HCT116 (cell line): Measurements from ENCODE around the gene CAMKK1. TPM values are rescaled to one million over a fixed set of nuclear protein-coding genes. Genes with fewer than 3 reads are reported as not detected.

Experiments used
- ATAC-seq: fragments of 200-7000 bp; cut with Tn5 transposase; 2 replicates; pipeline ENCODE4 v1.9.1; 2020; ENCODE audit warnings: mild to moderate bottlenecking, moderate library complexity
- BruUV-seq: library from RNA; stranded (reverse); fragments of 400-500 nt; replicated peaks from 2 replicates; lab custom pipeline; 2021; lab: Mats Ljungman, UMichigan
- CTCF ChIA-PET: fragments of 300-600 bp; sonication (Branson Sonifier 250); formaldehyde crosslinking; loops from one replicate; lab custom pipeline; 2021; ENCODE audit warnings: antibody characterized with exemption; lab: Charles Lee
- POLR2A ChIA-PET: fragments of 300-600, 350-600 bp; sonication (Branson Sonifier 250); formaldehyde crosslinking; loops from one replicate; lab custom pipeline; 2021; ENCODE audit warnings: antibody characterized with exemption; lab: Charles Lee
- RAD21 ChIA-PET, 2 experiments: fragments of 300-600 bp; sonication (Branson Sonifier 250); formaldehyde crosslinking; loops; one replicate each; lab custom pipeline; 2023; ENCODE audit warnings: low total read pairs in 2 of 2; ENCODE audit not compliant: uncharacterized antibody in 2 of 2, unreplicated experiment in 2 of 2, low non-redundant PET in 1 of 2; lab: Charles Lee
- DNase-seq: peaks from one replicate; pipeline ENCODE4 v3.0.0-alpha.2; 2010; ENCODE audit warnings: low read depth, low spot score
- H2AFZ ChIP-seq: fragments of 200-600 bp; shearing (Covaris generic), sonication (generic); 2 replicates; pipeline ENCODE4 v1.6.1; 2017; ENCODE audit warnings: low read depth, mixed run types, mixed read lengths, antibody characterized with exemption, low read length; ENCODE audit not compliant: poor library complexity, severe bottlenecking
- H3K27ac ChIP-seq: 2 replicates; pipeline ENCODE4 v1.5.1; 2012; ENCODE audit warnings: low read depth, low read length
- H3K27me3 ChIP-seq: fragments of 200-600 bp; sonication (generic); 2 replicates; pipeline ENCODE4 v1.6.1; 2016; ENCODE audit warnings: mixed run types, low read length, mixed read lengths; ENCODE audit not compliant: insufficient read depth
- H3K36me3 ChIP-seq, 2 experiments: fragments of 200-500 bp in 1 of 2; fragments of 200-600 bp in 1 of 2; sonication (Bioruptor generic) in 1 of 2; sonication (generic) in 1 of 2; 2 replicates each; pipeline versions ENCODE4 v1.5.1 to v1.6.1; 2014 to 2016; ENCODE audit warnings: low read length in 2 of 2, inconsistent platforms in 1 of 2, mixed read lengths in 1 of 2, mixed run types in 1 of 2; ENCODE audit not compliant: insufficient read depth in 2 of 2, control insufficient read depth in 1 of 2
- H3K4me1 ChIP-seq, 2 experiments: fragments of 200-600 bp in 1 of 2; sonication (generic) in 1 of 2; 2 replicates each; pipeline versions ENCODE4 v1.5.1 to v1.6.1; 2012 to 2017; ENCODE audit warnings: low read length in 2 of 2, inconsistent platforms in 1 of 2, mild to moderate bottlenecking in 1 of 2, mixed read lengths in 1 of 2, mixed run types in 1 of 2, moderate library complexity in 1 of 2; ENCODE audit not compliant: insufficient read depth in 2 of 2, control insufficient read depth in 1 of 2
- H3K4me2 ChIP-seq: fragments of 200-600 bp; sonication (generic); 2 replicates; pipeline ENCODE4 v1.6.1; 2017; ENCODE audit warnings: mixed run types, low read length, mixed read lengths
- H3K4me3 ChIP-seq, 2 experiments: fragments of 200-600 bp in 1 of 2; sonication (generic) in 1 of 2; replicated peaks in 1 of 2; 2 replicates each; pipeline ENCODE4 v1.5.1; 2011 to 2016; ENCODE audit warnings: low read length in 2 of 2, control low read depth in 1 of 2, low read depth in 1 of 2, mild to moderate bottlenecking in 1 of 2, mixed read lengths in 1 of 2, mixed run types in 1 of 2
- H3K79me2 ChIP-seq: fragments of 200-600 bp; sonication (generic); 2 replicates; pipeline ENCODE4 v1.6.1; 2017; ENCODE audit warnings: mild to moderate bottlenecking, mixed run types, low read length, moderate library complexity, mixed read lengths; ENCODE audit not compliant: insufficient read depth
- H3K9ac ChIP-seq: fragments of 200-600 bp; sonication (generic); 2 replicates; pipeline ENCODE4 v1.6.1; 2016; ENCODE audit warnings: low read length, mixed read lengths
- H3K9me2 ChIP-seq: fragments of 200-600 bp; sonication (generic), shearing (Covaris generic); 2 replicates; pipeline ENCODE4 v1.6.1; 2017; ENCODE audit warnings: mixed run types, mild to moderate bottlenecking, moderate library complexity; ENCODE audit not compliant: insufficient read depth
- H3K9me3 ChIP-seq, 2 experiments: fragments of 200-500 bp in 1 of 2; fragments of 200-600 bp in 1 of 2; sonication (Bioruptor generic) in 1 of 2; sonication (generic) in 1 of 2; 2 replicates each; pipeline ENCODE4 v1.6.1; 2014 to 2017; ENCODE audit warnings: low read length in 2 of 2, mixed read lengths in 2 of 2, inconsistent platforms in 1 of 2, low read depth in 1 of 2, mild to moderate bottlenecking in 1 of 2, mixed run types in 1 of 2, moderate library complexity in 1 of 2; ENCODE audit not compliant: control insufficient read depth in 1 of 2, insufficient read depth in 1 of 2
- H4K20me1 ChIP-seq: fragments of 200-600 bp; sonication (generic), shearing (Covaris generic); 2 replicates; pipeline ENCODE4 v1.6.1; 2017; ENCODE audit warnings: mixed run types, mild to moderate bottlenecking, moderate library complexity; ENCODE audit not compliant: insufficient read depth
- CBX3 ChIP-seq: IDR thresholded peaks from 2 replicates; pipeline ENCODE4 v1.6.1; 2012; ENCODE audit warnings: low read depth
- CEBPB ChIP-seq: IDR thresholded peaks from 2 replicates; pipeline ENCODE4 v1.6.1; 2012; ENCODE audit warnings: low read depth
- CTCF ChIP-seq, 3 experiments: fragments of 200-600 bp in 1 of 3; sonication (generic) in 1 of 3; IDR thresholded peaks in 2 of 3; conservative IDR thresholded peaks in 1 of 3; 2 replicates each; pipeline ENCODE4 v1.5.1; 2012 to 2017; ENCODE audit warnings: low read depth in 2 of 3, low read length in 2 of 3, antibody characterized with exemption in 1 of 3, borderline replicate concordance in 1 of 3, control low read depth in 1 of 3, mild to moderate bottlenecking in 1 of 3, mixed read lengths in 1 of 3, mixed run types in 1 of 3, moderate library complexity in 1 of 3; ENCODE audit not compliant: insufficient read depth in 1 of 3
- EGR1 ChIP-seq: IDR thresholded peaks from 2 replicates; pipeline ENCODE4 v1.6.1; 2012; ENCODE audit warnings: low read depth
- EZH2 ChIP-seq: fragments of 200-600 bp; sonication (generic); IDR thresholded peaks from 2 replicates; pipeline ENCODE4 v1.6.1; 2017; ENCODE audit warnings: antibody characterized with exemption, mixed run types
- EZH2phosphoT487 ChIP-seq: fragments of 200-600 bp; IDR thresholded peaks from 2 replicates; pipeline ENCODE4 v1.6.1; 2018; ENCODE audit warnings: antibody characterized with exemption, borderline replicate concordance
- FOSL1 ChIP-seq: IDR thresholded peaks from 2 replicates; pipeline ENCODE4 v1.6.1; 2012; ENCODE audit warnings: low read depth
- POLR2AphosphoS5 ChIP-seq: IDR thresholded peaks from 2 replicates; pipeline ENCODE4 v1.6.1; 2011; ENCODE audit warnings: mild to moderate bottlenecking, low read depth, low read length, moderate library complexity
- SIN3A ChIP-seq: IDR thresholded peaks from 2 replicates; pipeline ENCODE4 v1.6.1; 2012; ENCODE audit warnings: low read depth
- SP1 ChIP-seq: IDR thresholded peaks from 2 replicates; pipeline ENCODE4 v1.6.1; 2012; ENCODE audit warnings: low read depth
- SRF ChIP-seq: IDR thresholded peaks from 2 replicates; pipeline ENCODE4 v1.6.1; 2012; ENCODE audit warnings: low read depth
- TCF7L2 ChIP-seq: IDR thresholded peaks from 2 replicates; pipeline ENCODE4 v1.7.0; 2011; ENCODE audit warnings: borderline replicate concordance, inconsistent platforms; ENCODE audit not compliant: insufficient read depth, insufficient read length; ENCODE audit errors: extremely low read depth
- YY1 ChIP-seq: IDR thresholded peaks from 2 replicates; pipeline ENCODE4 v1.6.1; 2011; ENCODE audit warnings: low read length, low read depth, moderate library complexity, mild to moderate bottlenecking; ENCODE audit not compliant: insufficient replicate concordance; ENCODE audit errors: extremely low read depth
- ZFX ChIP-seq: fragments of 450-650 bp; IDR thresholded peaks from 2 replicates; pipeline ENCODE4 v1.6.1; 2017
- intact Hi-C: fragments of 100-400 bp; cut with micrococcal nuclease; formaldehyde crosslinking; loops from 2 replicates; pipeline ENCODE4 v1.10.0; 2022
- total RNA-seq: library from RNA; stranded (reverse); gene quantifications from one replicate; pipeline ENCODE4 v1.2.1, GENCODE V29; 2021; ENCODE audit not compliant: unreplicated experiment
- TF ChIP-seq, protein P1 (sequence below): IDR thresholded peaks from 2 replicates; pipeline ENCODE4 v1.6.1; 2011; ENCODE audit warnings: mild to moderate bottlenecking, low read length, moderate library complexity; ENCODE audit not compliant: insufficient replicate concordance; ENCODE audit errors: extremely low read depth
- TF ChIP-seq, protein P2 (sequence below): IDR thresholded peaks from 2 replicates; pipeline ENCODE4 v1.6.1; 2012; ENCODE audit warnings: low read depth

CAMKK1 gene
- total RNA-seq, 1 experiment from 2014 or later = 10.6 TPM

GRCh38 chr17:3925684-3926485 lies 33.0 kb upstream of the CAMKK1 start:
- H3K9ac ChIP-seq = no peak overlapping the region
- H3K27me3 ChIP-seq = no peaks in the 10 kb centered on the region
- CTCF ChIA-PET = interaction anchor here (1.4 kb wide), 1 partner anchor 12 kb away, joined by 3 read pairs; no protein-coding TSS in a partner anchor
- RAD21 ChIA-PET = no interaction called here
- no peaks in the 10 kb centered on the region for H3K79me2 ChIP-seq
- no peak for ATAC-seq
- H3K4me2 ChIP-seq = no peak overlapping the region
- intact Hi-C loops = no loop called here
- H2AFZ ChIP-seq = no peak overlapping the region
- H3K9me3 ChIP-seq = no peaks in the 10 kb centered on the region
- no TSS peak for BruUV-seq
- DNase-seq = no peak
- H3K9me2 ChIP-seq = no peaks in the 10 kb centered on the region
- H3K4me3 ChIP-seq = no peak overlapping the region
- POLR2A ChIA-PET = no interaction called here
- no peak overlapping the region for H3K27ac ChIP-seq
- no peaks in the 10 kb centered on the region for H3K36me3 ChIP-seq
- TF ChIP-seq EGR1 (no peak), SRF (no peak), CBX3 (no peak), FOSL1 (no peak), TCF7L2 (no peak), CEBPB (no peak), SP1 (no peak), EZH2 (no peak), CTCF (IDR thresholded peaks at IDR 0.05 in 2 of 3, conservative IDR thresholded peaks at IDR 0.05 in 1 of 3; ENCODE audit: borderline replicate concordance in 1 of 3, insufficient read depth in 1 of 3, low read depth in 2 of 3, low read length in 2 of 3) (no peak), ZFX (no peak), POLR2AphosphoS5 (no peak), YY1 (no peak), EZH2phosphoT487 (no peak), SIN3A (no peak)
- TF ChIP-seq, protein P1, sequence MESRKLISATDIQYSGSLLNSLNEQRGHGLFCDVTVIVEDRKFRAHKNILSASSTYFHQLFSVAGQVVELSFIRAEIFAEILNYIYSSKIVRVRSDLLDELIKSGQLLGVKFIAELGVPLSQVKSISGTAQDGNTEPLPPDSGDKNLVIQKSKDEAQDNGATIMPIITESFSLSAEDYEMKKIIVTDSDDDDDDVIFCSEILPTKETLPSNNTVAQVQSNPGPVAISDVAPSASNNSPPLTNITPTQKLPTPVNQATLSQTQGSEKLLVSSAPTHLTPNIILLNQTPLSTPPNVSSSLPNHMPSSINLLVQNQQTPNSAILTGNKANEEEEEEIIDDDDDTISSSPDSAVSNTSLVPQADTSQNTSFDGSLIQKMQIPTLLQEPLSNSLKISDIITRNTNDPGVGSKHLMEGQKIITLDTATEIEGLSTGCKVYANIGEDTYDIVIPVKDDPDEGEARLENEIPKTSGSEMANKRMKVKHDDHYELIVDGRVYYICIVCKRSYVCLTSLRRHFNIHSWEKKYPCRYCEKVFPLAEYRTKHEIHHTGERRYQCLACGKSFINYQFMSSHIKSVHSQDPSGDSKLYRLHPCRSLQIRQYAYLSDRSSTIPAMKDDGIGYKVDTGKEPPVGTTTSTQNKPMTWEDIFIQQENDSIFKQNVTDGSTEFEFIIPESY = no peak
- TF ChIP-seq, protein P2, sequence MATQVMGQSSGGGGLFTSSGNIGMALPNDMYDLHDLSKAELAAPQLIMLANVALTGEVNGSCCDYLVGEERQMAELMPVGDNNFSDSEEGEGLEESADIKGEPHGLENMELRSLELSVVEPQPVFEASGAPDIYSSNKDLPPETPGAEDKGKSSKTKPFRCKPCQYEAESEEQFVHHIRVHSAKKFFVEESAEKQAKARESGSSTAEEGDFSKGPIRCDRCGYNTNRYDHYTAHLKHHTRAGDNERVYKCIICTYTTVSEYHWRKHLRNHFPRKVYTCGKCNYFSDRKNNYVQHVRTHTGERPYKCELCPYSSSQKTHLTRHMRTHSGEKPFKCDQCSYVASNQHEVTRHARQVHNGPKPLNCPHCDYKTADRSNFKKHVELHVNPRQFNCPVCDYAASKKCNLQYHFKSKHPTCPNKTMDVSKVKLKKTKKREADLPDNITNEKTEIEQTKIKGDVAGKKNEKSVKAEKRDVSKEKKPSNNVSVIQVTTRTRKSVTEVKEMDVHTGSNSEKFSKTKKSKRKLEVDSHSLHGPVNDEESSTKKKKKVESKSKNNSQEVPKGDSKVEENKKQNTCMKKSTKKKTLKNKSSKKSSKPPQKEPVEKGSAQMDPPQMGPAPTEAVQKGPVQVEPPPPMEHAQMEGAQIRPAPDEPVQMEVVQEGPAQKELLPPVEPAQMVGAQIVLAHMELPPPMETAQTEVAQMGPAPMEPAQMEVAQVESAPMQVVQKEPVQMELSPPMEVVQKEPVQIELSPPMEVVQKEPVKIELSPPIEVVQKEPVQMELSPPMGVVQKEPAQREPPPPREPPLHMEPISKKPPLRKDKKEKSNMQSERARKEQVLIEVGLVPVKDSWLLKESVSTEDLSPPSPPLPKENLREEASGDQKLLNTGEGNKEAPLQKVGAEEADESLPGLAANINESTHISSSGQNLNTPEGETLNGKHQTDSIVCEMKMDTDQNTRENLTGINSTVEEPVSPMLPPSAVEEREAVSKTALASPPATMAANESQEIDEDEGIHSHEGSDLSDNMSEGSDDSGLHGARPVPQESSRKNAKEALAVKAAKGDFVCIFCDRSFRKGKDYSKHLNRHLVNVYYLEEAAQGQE = no peak
- no peaks in the 10 kb centered on the region for H4K20me1 ChIP-seq
- H3K4me1 ChIP-seq = no peaks in the 10 kb centered on the region
